Coronary artery (tissue), 2 donors: ENCODE measurements around the gene SLC6A7.

Experiments
- DNase-seq: peaks from one replicate; pipeline ENCODE4 v3.0.0-alpha.2; 2017; ENCODE audit warnings: low spot score
- H3K27ac ChIP-seq, 2 donors: fragments of 200-600 bp; sonication (generic); one replicate each; pipeline ENCODE4 v1.5.1; 2016 to 2019
- H3K4me3 ChIP-seq: fragments of 200-600 bp; sonication (generic); 2 replicates; pipeline ENCODE4 v1.5.1; 2016; ENCODE audit warnings: mild to moderate bottlenecking, moderate library complexity
- CTCF ChIP-seq: fragments of 200-600 bp; sonication (generic); IDR thresholded peaks from one replicate; pipeline ENCODE4 v1.5.1; 2019; ENCODE audit warnings: antibody characterized with exemption

Gene SLC6A7

GRCh38 chr5:150210644-150211043, 20.8 kb downstream of the SLC6A7 start:
- peak overlapping the region in 1 of 2 donors; percentile 82 for H3K27ac ChIP-seq
- no peak for TF ChIP-seq CTCF
- H3K4me3 ChIP-seq, result no peak overlapping the region
- DNase-seq, result no peak

- no peak overlapping the region for H3K4me3 ChIP-seq
- H3K27ac ChIP-seq, result peak overlapping the region in 1 of 2 donors; percentile 82
- no peak for TF ChIP-seq CTCF
- no peak for DNase-seq
Observed at GRCh38 chr5:150211156-150212030, 21.5 kb downstream of the SLC6A7 start.

- no peak overlapping the region for H3K4me3 ChIP-seq
- no peak for TF ChIP-seq CTCF
- no peak for DNase-seq
- peak overlapping the region; percentile 59 to 65 for H3K27ac ChIP-seq
Observed at GRCh38 chr5:150213530-150213929, 23.7 kb downstream of the SLC6A7 start.

GRCh38 chr5:150214289-150214688, 24.4 kb downstream of the SLC6A7 start:
- no peak for TF ChIP-seq CTCF
- Histone ChIP-seq H3K4me3 (no peak overlapping the region), H3K27ac (peak overlapping the region; percentile 59 to 65)
- peak; percentile 85 for DNase-seq

GRCh38 chr5:150215979-150216944, 26.4 kb downstream of the SLC6A7 start:
- no peak for DNase-seq
- Histone ChIP-seq H3K4me3 (no peak overlapping the region), H3K27ac (no peak overlapping the region)
- no peak for TF ChIP-seq CTCF

GRCh38 chr5:150217038-150217437, 27.2 kb downstream of the SLC6A7 start:
- no peak overlapping the region for H3K4me3 ChIP-seq
- TF ChIP-seq CTCF, result no peak
- no peak for DNase-seq
- no peak overlapping the region for H3K27ac ChIP-seq
